Measurements from ENCODE around the gene TBCB. TPM values are rescaled to one million over a fixed set of nuclear protein-coding genes. Genes with fewer than 3 reads are reported as not detected.
A peak's percentile ranks its signal among the peaks of the same experiment; 100 is the strongest.
"Not testable (repeated sequence)": the region's sequence is repeated elsewhere in the genome, so short reads cannot be mapped to it uniquely, and the experiment has no call there.

TBCB gene, protein sequence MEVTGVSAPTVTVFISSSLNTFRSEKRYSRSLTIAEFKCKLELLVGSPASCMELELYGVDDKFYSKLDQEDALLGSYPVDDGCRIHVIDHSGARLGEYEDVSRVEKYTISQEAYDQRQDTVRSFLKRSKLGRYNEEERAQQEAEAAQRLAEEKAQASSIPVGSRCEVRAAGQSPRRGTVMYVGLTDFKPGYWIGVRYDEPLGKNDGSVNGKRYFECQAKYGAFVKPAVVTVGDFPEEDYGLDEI
- 114 TPM for total RNA-seq
- long read RNA-seq, transcript TBCB-201 (6 exons, 1,473 nt), result major isoform, 53 of 59 reads
- long read RNA-seq, partial matches to known transcripts, result 0 of 59 reads
- long read RNA-seq, other reads (novel, unspliced or antisense), result 3 of 59 reads

GRCh38 chr19:36115453-36116343, at the start of gene TBCB:
TBCB (plus strand) TSS chr19:36115468; CDS start chr19:36115561, 93 bp downstream.
- ATAC-seq (peak; percentile 65), DNase-seq (ENCODE audit: missing footprints) (peak; percentile 92)
- intact Hi-C loops (cut with DNase I), result loop anchor here (1.0 to 10.0 kb wide), 3 partner anchors 12 to 371 kb away; partner anchors contain the start of genes IGFLR1, LIN37, PSENEN and THAP8

GRCh38 chr19:36067681-36068080, 47.6 kb upstream of the TBCB start:
- no peak for ATAC-seq
- DNase-seq (ENCODE audit: missing footprints), result no peak
- intact Hi-C loops (cut with DNase I), result no loop called here

DNA sequence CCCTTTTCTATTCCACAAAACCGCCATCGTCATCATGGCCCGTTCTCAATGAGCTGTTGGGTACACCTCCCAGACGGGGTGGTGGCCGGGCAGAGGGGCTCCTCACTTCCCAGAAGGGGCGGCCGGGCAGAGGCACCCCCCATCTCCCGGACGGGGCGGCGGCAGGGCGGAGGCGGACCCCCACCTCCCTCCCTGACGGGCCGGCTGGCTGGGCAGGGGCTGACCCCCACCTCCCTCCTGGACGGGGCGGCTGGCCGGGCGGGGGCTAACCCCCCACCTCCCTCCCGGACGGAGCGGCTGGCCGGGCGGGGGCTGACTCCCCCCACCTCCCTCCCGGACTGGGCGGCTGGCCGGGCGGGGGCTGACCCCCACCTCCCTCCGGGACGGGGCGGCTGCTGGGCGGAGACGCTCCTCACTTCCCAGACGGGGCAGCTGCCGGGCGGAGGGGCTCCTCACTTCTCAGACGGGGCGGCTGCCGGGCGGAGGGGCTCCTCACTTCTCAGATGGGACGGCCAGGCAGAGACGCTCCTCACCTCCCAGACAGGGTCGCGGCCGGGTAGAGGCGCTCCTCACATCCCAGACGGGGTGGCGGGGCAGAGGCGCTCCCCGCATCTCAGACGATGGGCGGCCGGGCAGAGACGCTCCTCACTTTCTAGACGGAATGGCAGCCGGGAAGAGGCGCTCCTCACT, 46.3 kb upstream of the TBCB start:
- intact Hi-C loops (cut with DNase I); ATAC-seq: not testable (repeated sequence)

GRCh38 chr19:36072081-36072480, 43.2 kb upstream of the TBCB start:
- no peak for DNase-seq (ENCODE audit: missing footprints)
- intact Hi-C loops (cut with DNase I), result no loop called here
- no peak for ATAC-seq

More for the DNA sequence above, 46.3 kb upstream of the TBCB start:
- not testable (repeated sequence) for DNase-seq (ENCODE audit: missing footprints)

DNA sequence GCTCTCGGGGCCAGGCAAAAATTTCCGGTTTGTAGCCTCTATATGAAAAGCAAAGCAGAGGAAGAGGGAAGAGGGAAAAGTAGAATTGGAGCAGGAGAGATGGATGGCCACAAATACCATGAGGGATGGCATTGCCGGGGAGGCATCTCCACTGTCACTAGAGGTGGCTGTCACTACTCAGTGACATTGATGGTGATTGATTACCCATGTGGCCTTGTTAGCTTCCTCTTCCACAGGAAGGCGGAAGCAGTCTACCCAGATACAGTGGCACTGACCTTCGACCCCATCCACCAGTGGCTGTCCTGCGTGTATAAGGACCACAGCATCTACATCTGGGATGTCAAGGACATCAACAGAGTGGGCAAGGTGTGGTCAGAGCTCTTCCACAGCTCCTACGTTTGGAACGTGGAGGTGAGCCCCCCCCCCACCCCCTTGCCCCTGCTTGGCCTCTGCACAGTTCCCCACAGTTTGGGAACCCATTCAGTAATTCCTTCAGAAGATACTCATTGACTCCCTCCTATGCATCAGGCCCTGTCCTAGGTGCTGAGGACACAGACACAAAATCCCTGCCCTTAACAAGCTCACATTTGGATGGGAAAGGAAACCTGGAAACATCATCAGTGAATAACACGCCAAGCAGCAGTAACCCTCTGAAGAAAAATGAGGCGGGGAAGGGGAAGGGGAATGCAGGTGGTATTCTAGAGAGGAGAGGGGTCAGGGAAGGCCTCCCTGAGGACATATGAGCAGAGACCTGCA, 42.0 kb upstream of the TBCB start:
- intact Hi-C loops (cut with DNase I), result no loop called here

GRCh38 chr19:36079389-36079945, 35.8 kb upstream of the TBCB start:
- DNase-seq (ENCODE audit: missing footprints), result no peak
- no peak for ATAC-seq

More for the DNA sequence above, 42.0 kb upstream of the TBCB start:
- ATAC-seq, result no peak
- no peak for DNase-seq (ENCODE audit: missing footprints)

GRCh38 chr19:36081385-36081784, 33.9 kb upstream of the TBCB start:
- DNase-seq (ENCODE audit: missing footprints) (no peak), ATAC-seq (no peak)
- intact Hi-C loops (cut with DNase I), result no loop called here

More at GRCh38 chr19:36079389-36079945, 35.8 kb upstream of the TBCB start:
- intact Hi-C loops (cut with DNase I), result no loop called here

DNA sequence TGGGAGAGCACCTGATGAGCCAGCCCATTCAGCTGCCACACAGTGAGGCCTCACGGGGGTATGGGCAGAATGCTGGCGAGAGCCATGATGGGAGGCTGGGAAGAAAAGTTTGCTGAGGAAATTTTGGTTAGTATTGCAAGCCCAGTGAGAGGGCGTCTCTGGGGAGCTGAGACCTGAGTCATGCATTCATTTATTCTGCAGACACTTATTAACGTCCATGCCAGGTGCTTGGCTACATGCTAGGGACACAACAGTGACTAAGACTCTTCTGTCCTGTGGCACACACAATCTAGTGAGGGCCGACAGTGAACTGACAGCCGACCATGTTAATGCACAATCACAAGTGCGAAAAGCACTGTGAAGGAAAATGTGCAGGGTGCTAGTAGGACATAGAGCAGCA, 33.4 kb upstream of the TBCB start:
- no peak for DNase-seq (ENCODE audit: missing footprints)
- intact Hi-C loops (cut with DNase I), result no loop called here
- no peak for ATAC-seq

- no peak for DNase-seq (ENCODE audit: missing footprints)
- no peak for ATAC-seq
- intact Hi-C loops (cut with DNase I), result no loop called here
Measured at GRCh38 chr19:36082916-36083315, 32.4 kb upstream of the TBCB start.

GRCh38 chr19:36084231-36085009, 30.8 kb upstream of the TBCB start:
- intact Hi-C loops (cut with DNase I), result no loop called here
- ATAC-seq (no peak), DNase-seq (ENCODE audit: missing footprints) (no peak)

DNA sequence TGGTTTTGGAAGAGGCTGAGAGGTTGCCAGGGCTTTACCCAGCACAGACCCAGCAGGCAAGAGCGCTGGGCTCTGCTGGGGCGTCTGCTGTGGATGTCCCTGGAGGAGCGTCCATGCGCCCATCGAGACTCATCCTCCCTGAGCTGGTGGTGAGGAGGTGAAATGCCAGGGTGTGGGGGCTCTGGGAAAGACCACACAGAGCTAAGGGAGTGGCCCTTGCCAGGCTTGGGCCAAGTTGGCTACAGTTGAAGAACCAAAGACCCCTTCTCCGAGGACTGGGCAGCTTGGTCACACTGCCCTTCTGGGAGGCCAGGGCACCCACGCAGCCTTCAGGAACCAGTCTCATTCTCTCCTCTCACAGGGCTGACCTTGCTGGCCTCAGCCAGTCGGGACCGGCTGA, 28.9 kb upstream of the TBCB start:
- ATAC-seq (no peak), DNase-seq (ENCODE audit: missing footprints) (no peak)
- intact Hi-C loops (cut with DNase I), result no loop called here

DNA sequence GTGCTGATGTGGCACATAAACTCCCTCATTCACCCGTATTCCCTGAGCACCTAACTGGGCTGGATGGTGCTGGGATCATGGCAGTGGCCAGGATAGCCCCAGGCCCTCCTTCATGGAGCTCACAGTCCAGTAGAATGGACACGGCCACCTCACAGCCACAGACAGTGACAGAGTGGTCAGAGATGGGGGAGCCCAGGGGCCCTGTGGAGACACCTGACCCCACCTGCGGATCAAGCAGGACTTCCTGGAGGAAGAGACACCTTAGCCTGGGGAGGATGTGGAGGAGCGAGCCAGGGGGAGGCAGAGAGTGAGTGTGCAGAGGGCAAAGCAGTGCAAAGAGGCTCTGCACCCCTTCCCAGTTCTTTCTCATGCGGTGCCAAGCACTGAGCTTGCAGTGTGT, 25.4 kb upstream of the TBCB start:
- no peak for ATAC-seq
- intact Hi-C loops (cut with DNase I), result no loop called here
- no peak for DNase-seq (ENCODE audit: missing footprints)

GRCh38 chr19:36090910-36091695, 24.2 kb upstream of the TBCB start:
- intact Hi-C loops (cut with DNase I), result no loop called here
- no peak for ATAC-seq
- no peak for DNase-seq (ENCODE audit: missing footprints)

- no peak for ATAC-seq
- intact Hi-C loops (cut with DNase I), result no loop called here
- no peak for DNase-seq (ENCODE audit: missing footprints)
Measured at GRCh38 chr19:36092566-36092965, 22.7 kb upstream of the TBCB start.

- ATAC-seq (no peak), DNase-seq (ENCODE audit: missing footprints) (no peak)
- intact Hi-C loops (cut with DNase I), result no loop called here
Measured at GRCh38 chr19:36093146-36093662, 22.1 kb upstream of the TBCB start.

- DNase-seq (ENCODE audit: missing footprints), result no peak
- intact Hi-C loops (cut with DNase I), result no loop called here
- ATAC-seq, result peak; percentile 85
Measured at GRCh38 chr19:36093687-36094086, 21.6 kb upstream of the TBCB start.

All from Right ventricle myocardium inferior (tissue), 1 donor.